HG03558 (cell line): ENCODE measurements around the gene SNRNP48.

Source experiments
- ATAC-seq: cut with Tn5 transposase; IDR thresholded peaks from one replicate; pipeline ENCODE4 v1.9.1; 2021; ENCODE audit warnings: moderate number of reproducible peaks; ENCODE audit not compliant: unreplicated experiment; ENCODE audit errors: extremely low read depth

The SNRNP48 gene

DNA sequence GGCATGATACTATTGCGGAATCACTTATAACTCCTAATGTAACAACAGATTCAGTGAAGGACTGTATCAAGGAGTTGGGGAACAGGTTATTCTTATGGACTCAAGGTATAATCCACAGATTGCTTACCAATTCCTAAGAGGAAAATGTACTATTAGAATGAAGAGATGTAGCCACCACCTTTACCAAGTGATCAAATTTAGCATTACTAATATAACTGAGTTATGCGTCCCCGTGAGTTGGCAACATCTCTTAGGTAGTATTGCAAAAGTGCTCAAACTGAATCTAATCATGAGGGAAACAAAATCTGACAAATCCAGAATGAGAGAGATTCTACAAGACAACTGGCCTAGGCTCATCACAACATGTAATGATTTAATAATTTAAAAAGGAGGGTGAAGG lies 777 bp upstream of the SNRNP48 start:
- ATAC-seq: no peak

GRCh38 chr6:7590918-7591302 lies 912 bp downstream of the SNRNP48 start:
- ATAC-seq: no peak

DNA sequence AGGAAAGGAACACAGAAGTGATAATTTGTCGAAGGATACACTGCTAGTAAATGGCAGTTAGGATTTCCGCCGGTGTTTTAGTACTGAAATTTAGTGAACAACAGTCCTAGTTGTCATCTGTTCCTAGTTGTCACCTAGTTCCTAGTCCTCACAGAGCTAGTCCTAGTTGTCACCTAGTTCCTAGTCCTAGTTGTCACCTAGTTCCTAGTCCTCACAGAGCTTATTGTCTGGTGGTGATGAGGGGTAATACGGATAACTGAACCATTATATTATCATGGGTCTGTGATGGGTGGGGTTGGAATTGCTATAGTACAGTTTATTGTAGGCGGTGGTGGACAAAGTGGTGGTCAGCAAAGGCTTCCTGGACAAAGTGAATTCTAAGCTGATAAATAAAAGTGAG lies 1.8 kb downstream of the SNRNP48 start:
- no peak for ATAC-seq

DNA sequence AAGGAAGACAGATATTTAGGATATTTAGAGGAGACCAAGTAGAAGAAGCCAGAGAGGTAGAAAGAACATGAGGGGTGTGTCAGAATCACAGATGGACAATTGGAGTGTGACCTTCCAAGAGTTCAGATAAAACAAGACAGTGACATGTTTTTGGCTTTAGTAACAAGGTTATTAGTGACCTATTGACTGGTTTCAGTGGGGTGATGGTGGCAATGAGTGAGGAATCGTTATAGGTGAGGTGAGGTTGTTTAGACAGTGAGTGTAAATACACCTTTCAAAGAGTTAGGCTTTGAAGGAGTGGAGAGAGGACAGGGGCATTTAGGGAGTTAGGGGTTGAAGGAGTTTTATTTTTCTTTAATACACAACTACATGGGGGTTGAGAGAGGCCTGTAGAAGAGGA lies 3.2 kb downstream of the SNRNP48 start:
- ATAC-seq: no peak

DNA sequence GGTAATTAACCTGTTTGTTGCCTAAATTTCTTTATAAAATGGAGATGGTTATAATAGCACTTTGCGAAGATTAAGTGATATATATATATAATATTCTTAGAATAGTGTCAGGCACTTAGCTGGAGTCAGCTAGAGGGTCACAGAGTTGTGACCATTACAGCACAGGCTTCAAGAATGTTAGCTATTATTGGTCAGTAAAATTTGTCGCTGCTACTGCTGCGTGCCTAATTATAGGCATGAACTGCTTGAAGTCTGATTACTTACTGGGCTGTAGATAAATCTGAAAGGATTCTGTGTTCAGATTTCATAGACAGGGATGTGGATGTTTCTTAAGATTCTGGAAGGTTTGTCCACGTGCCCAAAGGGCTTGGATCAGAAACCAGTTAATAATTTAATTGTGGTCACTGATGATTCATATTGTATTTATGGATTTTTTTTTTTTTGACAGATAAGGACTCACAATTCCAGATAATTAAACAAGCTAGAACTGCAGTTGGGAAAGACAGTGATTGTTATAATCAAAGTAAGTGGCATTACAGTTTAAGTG lies 4.7 kb downstream of the SNRNP48 start:
- no peak for ATAC-seq

DNA sequence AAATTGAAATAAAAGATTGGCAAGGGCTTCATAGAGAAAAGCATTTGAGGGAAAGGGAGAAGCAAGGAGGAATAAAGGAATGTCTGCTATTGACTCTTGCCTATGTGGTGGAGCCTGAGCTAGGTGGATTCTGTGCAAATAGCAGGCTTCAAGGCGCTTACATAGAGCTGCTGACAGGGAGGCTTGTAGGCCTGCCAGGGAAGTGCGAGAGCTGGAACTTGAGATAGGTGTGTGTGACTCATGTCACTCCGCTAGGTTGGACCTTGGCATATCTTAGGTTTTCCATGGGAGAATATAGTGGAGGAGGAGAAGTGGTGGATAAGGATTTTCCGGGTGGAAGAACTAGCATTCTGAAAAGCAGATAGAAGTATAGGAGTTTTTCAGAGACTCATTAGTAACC lies 14.0 kb downstream of the SNRNP48 start:
- no peak for ATAC-seq

DNA sequence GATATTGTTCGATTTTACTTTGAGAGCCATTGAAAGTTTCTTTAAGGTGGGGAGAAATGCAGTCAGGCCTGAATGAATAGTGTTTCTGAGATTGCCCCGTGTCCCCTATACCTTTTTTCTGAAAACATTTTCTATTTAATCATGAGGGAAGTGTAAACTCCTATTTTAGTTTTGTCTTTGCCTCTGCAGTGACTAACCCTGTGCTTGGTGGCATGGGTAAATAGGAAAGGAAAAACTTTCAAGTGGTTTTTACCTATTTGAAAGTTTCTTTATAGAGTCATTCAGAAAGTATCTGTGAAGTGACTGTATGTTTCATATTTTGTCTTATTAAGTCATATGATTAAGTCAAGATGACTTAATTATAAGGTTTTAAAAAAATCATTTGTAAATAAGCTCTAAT lies 14.5 kb downstream of the SNRNP48 start:
- ATAC-seq: no peak

DNA sequence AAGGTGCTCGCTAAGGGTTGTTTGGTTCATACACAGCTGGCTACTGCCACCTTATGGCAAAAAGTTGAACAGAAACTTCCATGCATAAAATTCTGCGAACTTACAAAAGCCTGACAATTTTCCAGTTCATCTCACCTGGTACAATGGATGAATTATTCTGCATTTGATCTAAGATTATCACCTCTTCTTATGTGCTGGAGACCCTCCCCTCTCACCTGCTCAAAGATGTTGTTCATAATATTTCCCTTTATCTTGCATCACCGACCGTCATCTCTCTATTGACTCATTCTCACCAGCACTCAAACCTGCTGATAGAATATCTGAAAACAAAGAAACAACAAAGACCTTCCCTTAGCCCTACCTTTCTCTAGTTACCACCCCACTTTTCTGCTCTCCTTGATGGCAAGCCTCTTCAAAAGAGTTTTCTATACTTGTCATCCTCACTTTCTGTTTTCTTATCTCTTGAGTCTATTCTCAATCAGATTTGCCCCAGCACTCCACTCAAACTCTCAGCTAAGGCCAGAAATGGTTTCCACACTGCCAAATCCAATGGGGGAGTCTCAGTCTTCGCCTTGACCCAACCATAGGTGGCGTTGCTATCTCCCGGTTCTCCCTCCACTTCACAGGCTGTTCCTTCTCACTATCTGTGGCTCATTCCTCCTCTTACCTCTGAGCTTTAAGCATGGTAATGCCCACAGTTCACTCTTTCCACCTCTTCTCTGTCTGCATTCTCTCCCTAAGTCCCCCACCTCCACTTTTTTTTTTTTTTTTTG lies 25.8 kb downstream of the SNRNP48 start:
- ATAC-seq: no peak

DNA sequence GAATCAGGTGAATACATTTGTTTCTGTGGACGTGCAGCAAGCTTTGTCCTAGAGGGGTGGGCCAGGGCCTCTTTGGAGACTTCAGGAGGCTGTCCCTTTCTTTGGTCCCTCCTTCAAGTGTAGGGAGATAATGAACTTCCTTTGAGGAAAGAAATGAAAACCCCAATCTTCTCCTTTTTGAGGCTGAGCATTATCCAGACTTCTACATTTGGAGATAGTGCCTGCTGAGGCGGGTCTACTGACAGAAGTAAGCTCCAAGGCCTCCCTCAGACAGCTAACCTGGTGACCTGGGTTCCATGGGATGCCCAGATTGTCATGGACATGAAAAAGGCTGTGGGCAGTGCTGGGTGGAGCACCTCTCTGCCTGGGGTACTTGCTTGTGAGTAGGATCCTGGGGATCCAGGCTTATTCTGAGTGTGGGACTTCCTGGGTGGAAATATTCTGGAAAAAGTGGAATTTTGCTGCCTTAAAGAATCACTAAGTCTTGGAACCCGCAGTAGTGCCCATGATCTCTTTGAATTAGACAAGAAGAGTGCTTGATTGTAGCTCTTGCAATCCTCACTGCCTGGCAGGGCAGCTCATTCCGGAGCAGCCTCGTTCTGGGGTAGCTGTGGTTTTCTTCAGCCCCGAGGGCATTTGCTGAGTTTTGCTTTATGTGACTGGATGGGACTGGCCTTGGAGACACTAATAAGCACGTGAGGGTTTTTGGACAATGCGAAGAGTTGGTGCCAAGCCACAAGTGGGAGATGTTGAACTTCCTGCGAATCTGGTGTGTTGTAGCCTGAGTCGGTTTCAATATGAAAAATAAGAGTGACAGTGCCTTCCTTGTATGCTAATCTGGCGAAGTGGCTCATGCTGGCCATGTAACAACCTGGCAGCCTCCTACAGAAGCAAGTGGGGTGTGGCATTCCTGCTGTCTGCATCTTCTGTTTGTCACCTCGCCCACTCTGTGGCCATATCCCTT lies 28.1 kb downstream of the SNRNP48 start:
- ATAC-seq: no peak

DNA sequence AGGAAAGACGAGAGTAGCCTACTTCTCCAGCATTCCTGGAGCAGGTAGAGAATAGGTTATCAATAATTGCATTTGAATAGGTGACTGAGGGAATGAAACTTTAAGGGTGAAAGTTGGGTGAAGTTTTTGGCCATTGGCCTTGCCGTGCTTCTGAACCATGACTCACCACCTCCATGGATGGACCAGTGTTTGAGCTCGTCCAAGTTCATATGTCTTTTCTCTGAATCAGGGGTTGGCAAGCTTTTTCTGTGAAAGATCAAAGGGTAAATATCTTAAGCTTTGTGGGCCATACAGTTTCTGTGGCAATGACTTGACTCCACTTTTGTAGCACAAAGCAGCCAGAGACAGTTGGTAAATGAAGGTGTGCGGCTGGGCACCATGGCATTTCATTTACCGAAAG lies 31.8 kb downstream of the SNRNP48 start:
- no peak for ATAC-seq

DNA sequence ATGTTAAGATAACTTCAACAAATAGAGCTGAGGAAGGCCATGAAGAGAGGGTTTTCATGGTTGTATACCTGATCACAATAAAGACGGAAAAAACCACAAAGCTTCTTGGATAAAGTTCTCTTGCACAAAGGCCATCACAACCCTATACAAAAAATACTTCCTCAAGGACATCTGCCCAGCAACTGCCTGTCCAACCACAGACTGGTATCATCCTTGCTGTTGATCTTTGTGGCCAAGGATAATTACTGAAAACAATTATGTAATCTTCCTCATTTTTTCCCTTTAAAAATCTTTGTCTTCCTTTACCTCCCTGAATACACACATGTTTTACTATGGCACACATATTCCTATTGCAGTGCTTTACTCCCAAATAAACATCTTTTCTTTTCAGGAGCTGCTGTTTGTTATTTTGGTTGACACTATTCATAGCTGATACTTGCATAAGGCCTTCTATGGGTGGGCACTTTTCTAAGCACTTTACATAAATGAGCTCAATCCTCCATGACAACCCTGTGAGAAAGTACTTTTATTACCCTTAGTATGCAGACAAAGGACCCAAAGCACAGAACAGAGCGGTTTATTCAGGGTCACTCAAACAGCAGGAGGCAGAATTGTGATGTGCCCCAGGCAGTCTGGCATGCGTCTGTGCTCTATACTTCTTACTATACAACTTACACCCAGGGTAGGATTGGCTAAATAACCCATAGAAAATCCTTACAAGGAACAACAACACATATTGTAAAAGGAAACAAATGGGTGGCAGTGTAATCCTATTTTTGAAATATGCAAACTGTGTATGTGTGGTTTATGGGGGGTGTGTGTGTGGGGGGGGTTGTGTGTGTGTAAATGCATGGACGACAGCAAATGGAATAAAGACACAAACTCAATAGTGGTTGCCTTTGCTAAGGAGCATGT lies 35.1 kb downstream of the SNRNP48 start:
- no peak for ATAC-seq

DNA sequence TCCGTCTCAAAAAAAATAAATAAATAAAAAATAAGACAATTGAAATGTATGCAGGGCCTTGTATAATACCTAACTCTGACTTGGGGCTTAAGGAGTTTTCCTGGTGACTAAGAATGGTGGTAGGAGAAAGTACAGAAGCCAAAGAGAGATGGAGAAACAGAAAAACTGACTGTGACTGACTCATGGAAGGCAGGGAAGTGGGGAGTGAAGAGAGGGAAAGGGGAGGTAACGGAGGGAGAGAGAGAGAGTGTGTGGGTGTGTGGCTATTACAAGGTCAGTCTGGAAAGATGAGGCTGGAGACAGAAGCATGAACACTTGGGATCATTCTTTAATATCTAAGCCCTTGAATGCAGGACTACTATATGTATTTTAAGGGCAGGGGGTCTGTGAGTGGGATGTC lies 38.5 kb downstream of the SNRNP48 start:
- ATAC-seq: no peak

- no peak for ATAC-seq
Observed at GRCh38 chr6:7628909-7629308, 38.9 kb downstream of the SNRNP48 start.

DNA sequence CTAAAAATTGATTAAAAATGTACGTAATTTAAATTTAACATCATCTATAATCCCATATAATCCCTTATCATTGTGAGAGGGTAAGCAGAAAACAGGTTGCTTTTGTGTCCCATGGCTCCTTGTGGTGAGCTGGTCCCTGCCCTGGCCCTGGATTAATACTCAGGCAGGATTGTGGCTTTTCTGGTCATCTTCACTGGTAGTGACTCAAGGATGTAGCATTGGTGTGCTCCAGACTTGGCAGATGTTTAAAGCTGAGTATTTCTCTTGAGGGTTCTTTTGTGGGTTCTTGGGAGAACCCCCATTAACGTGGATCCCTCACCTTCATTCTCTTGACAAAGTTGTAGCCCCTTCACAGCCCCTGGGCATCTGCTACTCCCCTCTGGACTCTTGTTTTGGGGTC lies 39.3 kb downstream of the SNRNP48 start:
- no peak for ATAC-seq

GRCh38 chr6:7630792-7631191 lies 40.8 kb downstream of the SNRNP48 start:
- ATAC-seq: no peak

- ATAC-seq: no peak
Observed at GRCh38 chr6:7631466-7631865, 41.5 kb downstream of the SNRNP48 start.

DNA sequence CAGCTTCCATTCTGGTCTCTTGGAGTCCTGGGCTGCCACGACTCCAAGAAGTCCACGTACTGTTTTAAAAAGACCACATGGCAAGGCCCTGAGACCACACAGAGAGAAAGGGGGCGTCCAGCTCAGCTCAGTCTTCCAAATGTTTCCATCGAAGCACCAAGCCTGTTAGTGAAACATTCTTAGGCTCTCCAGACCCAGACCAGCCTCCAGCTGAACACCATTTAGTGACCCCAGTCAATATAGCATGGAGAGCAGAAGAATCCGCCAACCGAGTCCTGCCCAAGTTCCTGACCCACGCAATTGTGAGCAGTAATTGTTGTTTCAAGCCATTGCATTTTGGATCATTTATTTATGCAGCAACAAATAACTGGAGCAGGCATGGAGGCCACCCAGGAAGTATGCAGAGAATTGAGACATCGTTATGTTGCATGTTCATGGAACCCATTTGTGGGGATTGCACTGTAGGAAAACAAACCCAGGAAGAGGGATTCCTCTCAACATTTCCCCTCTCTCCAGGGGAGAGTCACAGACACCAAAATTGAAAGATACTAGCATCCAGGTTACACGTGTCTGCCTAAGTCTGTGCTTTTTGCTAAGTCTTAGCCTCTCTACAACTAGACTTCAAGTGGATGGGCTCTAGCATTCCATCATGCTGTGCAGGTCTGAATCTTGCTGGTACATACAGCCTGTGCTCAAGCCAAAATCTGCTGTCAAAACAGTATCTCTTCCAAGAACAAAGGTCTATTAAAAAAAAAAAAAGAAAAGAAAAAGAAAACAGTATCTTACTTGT lies 42.7 kb downstream of the SNRNP48 start:
- ATAC-seq: no peak

- ATAC-seq: no peak
Observed at GRCh38 chr6:7633361-7633760, 43.4 kb downstream of the SNRNP48 start.

- no peak for ATAC-seq
Observed at GRCh38 chr6:7636151-7636550, 46.2 kb downstream of the SNRNP48 start.
